ENCODE measurements around the gene MKX.

Gene MKX, protein sequence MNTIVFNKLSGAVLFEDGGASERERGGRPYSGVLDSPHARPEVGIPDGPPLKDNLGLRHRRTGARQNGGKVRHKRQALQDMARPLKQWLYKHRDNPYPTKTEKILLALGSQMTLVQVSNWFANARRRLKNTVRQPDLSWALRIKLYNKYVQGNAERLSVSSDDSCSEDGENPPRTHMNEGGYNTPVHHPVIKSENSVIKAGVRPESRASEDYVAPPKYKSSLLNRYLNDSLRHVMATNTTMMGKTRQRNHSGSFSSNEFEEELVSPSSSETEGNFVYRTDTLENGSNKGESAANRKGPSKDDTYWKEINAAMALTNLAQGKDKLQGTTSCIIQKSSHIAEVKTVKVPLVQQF

DNA sequence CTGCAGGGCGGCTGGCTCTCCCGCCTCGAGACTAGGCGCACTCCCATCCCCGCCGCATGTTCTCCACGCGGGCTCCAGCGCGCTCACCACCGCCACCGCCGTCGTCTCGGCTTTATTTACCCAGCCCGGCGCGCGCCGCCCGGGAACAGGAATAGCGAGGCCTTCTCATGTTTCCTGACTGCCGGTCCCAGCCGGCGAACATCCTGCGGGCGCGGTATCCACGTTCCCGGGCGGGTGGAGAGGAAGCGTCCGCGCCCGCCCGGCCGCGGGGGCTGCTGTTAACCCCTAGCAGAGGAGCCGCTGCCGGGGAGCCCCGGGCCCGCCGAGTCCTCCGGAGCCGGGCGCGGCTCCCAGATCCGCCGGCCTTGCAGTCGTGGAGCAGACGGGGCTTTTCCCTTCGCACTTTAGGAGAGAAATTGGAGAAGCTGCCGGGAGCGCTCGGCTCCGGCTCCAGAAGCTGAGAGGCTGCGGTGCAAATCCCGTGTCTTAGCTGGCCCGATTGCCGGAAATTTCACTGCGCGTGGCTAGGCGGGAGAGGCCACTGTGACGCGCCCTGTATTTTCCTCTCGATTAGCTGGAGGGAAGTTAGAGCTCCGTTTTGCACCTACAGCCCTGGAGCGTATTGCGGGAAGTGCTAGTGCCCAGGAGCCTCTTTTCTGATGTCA, at the start of gene MKX:
Gene MKX, minus strand, starts transcription at position 88 of the 665 bp plus-strand sequence. CDS start 2,404 bp downstream, outside the sequence.
- DNase-seq, result peak; percentile 49

- DNase-seq, result peak; percentile 22
Observed at GRCh38 chr10:27794157-27794556, 48.5 kb upstream of the MKX start.

DNA sequence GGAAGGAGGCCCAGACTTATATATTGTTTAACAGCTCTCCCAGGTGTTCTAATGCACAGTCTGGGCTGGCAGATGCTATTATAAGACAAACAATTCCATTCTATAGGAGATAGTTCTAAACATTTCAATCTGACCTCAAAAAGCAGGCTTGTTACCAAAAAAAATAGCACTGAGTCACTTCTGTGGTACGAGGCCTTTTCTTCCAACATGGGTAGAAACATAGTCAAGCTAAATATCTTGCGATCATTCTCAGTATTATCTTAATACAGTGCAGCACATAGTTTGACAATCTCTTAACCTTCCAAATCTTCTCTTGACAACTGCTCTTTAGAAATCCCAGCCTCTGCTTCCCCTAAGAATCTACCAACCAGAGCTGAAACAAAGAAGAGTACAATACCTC, 46.6 kb upstream of the MKX start:
- peak; percentile 14 for DNase-seq

DNA sequence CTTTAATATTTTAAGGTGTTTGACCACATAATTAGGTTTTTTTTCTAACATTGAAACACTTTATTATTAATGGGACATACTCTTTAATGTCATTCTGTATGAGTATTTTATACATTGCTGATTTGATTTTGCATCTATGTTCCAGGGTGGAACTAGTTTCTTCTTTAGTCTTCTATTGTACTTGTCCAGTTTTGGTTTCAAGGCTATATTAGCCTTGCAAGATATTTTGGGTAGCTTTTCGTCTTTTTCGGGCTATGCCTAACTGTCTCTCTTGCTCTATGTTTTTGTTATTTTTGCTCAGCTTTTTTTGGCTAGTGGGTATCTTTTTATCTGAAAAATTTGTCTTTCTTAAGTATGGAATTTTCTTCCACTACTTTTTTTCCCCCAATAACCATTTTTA, 38.7 kb upstream of the MKX start:
- no peak for DNase-seq

DNA sequence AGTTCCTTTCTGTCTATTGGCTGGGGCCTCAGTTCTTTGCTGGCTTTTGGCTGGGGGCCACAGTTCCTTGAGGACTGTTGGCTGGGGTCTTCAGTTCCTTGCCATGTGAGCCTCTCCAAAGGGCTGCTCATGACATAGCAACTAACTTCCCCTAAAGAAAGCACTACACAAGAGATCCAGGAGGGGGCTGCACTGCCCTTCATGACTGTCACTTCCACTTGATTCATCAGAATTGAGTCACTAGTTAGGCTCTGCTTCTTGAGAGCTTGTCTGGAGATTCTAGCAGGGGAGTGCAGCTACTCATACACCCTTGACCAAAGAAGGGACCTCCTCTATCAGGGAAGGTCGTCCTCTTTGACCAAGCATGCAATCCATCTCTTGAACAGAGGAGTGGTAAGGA, 38.0 kb upstream of the MKX start:
- peak; percentile 64 for DNase-seq

DNA sequence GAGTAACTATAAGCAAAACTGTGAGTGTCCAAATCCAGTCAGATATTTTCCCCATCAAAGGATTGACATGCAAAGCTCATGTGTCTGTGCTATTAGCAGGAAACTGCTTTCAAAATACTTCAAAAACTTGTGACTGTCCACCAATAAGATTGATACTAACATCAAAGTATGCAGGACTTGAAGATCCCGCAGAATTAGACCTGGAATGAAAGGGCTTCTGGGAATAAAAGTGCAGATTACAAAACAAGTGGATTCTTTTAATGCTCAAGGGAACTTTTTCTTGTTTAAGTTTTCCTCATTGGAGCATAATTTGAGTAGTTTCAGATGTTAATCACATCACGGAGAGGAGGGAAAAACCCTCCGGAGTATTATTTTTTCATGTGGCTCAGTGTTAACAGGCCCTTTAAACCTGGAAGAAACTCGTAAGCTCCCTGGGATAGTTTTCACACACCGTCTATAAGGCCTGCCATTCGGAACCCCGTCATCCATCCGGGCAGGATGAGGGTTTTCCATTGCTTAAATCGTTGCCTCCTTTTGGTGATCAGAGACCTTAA, 33.9 kb upstream of the MKX start:
- peak; percentile 63 for DNase-seq

DNA sequence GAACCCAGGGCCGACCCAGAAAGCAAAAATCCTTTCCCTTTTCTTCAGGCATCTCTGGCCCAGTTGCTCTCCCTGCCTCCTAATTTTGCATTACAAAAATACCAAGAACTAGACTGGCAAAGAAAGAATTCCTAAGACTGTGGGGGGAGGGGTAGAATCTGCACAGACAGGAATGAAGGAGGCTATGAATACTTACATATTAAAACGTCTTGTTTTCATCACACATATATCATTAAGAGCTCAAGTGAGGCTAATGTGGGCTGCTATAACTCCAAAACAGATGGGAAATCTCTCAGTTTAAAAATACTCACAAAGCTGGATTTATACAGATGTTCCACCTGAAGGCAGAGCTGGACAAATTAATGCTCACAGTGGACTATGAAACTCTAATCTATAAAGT, 29.2 kb upstream of the MKX start:
- peak; percentile 17 for DNase-seq

DNA sequence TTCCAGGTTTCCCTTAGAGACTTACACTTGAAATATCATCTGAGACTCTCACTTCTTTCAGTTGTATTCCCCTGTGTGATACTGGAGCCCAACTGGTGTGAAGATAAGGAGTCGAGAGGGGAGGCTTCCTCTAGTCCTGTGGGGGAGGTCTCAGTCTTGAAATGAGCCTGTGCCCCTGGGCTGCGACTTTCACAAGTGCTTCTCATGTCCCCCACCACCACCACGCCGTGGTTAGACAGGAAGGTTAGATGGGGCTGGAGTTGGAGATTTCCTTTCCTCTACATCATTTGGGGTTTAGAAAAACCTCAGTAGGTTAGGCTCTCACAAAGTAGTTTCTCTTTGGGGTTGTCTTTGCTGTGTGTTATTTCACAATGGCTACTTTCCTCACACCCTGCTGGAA, 25.6 kb upstream of the MKX start:
- DNase-seq, result no peak

GRCh38 chr10:27770181-27770580, 24.6 kb upstream of the MKX start:
- no peak for DNase-seq

- DNase-seq, result no peak
Observed at GRCh38 chr10:27760867-27761266, 15.2 kb upstream of the MKX start.

GRCh38 chr10:27759483-27760272, 14.1 kb upstream of the MKX start:
- no peak for DNase-seq

DNA sequence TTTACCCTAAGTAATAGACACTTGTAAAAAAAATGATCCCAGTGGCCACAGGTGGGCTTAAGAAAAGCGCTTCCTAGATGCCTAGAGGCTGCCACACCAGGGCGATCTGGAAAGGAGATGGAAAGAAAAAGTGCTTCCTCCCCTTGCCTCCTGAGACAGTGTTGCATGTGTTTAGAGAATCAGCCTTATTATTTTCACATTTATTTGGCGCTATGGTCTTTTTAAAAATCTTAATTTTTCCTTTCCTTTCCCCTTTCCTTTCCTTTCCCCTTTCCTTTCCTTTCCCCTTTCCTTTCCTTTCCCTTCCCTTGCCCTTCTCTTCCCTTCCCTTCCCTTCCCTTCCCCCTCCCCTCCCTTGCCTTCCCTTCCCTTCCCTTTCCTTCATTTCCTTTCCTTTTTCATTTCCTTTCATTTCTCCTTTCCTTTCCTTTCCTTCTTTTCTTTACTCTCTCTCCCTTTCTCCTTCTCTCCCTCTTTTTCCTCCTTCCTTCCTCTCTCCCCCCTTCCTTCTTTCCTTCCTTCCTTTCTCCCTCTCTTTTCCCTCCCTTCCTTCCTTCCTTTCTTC, 7.1 kb upstream of the MKX start:
- DNase-seq, result no peak

GRCh38 chr10:27748601-27749000, 3.0 kb upstream of the MKX start:
- DNase-seq, result no peak

GRCh38 chr10:27747096-27747451, 1.5 kb upstream of the MKX start:
- DNase-seq, result no peak

- DNase-seq, result no peak
Observed at GRCh38 chr10:27746397-27747095, 927 bp upstream of the MKX start.

DNA sequence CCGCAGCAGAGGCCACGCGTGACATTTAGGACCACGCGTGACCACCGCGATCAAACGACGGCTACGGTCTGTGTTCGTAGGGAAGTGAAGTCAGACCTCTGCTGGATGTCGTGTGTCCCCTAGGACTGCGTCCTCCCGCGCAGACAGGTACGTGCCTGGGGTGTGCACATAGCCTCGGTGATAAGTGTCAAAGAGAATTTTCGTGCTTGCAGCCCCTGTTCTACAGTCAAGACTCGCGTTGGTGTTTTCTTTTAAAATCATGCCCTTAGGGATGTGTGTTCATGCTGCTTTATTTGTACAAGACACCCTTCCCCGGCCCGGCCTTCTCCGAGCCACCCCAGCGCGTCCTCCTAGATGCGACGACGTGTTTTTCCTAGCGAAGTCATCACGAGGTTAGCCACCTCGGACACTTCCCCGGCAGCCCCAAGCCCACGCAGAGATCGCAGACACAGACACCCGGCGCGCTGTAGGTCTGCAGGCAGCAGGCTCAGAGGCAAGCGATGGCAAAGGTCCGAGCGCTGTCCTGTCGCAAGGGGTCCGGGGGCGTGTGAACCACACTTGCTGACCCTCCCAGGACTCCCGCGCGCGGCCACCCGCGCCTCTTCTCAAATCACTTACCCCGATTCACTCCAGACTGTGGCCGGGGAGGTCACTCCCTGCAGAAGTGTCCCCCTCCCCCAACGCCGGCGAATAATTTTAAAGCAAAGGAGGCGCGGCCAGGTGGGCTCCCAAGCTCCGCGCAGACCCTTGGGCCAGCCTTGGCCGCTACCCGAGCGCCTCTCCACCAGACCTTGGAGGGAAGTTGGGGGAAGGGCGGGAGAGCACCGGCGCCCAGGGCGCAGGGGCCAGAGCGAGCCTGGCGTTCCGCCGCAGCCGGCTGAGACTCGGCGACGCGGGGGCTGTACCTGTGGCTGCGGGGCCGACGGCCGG, 552 bp downstream of the MKX start:
- no peak for DNase-seq

- DNase-seq, result peak; percentile 36
Observed at GRCh38 chr10:27743877-27744801, 1.5 kb downstream of the MKX start.

- DNase-seq, result peak; percentile 17
Observed at GRCh38 chr10:27743012-27743876, 2.4 kb downstream of the MKX start.

All from fibroblast of upper back skin (primary cell).